Stimulated activated CD8-positive, alpha-beta memory T cell treated with anti-CD3 and anti-CD28 coated beads, Interleukin-12 subunit alpha, Interleukin-12 subunit beta, amount 100 ng/mL, for 24 hours (primary cell): Measurements from ENCODE around the gene CROCC2.
A peak's percentile ranks its signal among the peaks of the same experiment; 100 is the strongest.

Source experiments
- DNase-seq: peaks from one replicate; pipeline ENCODE4 v3.0.0-alpha.2; 2020; ENCODE audit errors: extremely low read depth

Gene CROCC2

DNA sequence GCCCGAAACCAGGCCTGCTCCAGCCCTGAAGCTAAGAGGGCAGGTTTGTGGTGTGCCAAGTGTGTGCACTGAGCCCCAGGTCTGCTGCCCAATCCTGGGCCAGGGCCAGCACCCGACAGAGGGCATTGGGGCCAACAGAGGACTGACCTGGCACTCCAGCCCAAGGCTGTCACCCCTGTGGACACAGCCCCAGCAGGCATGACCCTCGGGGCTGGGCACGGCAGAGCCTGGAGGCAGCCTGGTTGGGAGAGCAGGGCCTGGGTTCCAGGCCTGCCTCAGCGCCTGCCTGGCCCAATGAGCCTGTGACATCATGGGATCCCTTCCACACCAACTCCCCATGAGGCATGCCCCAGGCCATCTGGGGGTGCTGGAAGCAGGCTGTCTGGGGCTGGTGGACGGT is 81.5 kb downstream of the CROCC2 start:
- DNase-seq = no peak

DNA sequence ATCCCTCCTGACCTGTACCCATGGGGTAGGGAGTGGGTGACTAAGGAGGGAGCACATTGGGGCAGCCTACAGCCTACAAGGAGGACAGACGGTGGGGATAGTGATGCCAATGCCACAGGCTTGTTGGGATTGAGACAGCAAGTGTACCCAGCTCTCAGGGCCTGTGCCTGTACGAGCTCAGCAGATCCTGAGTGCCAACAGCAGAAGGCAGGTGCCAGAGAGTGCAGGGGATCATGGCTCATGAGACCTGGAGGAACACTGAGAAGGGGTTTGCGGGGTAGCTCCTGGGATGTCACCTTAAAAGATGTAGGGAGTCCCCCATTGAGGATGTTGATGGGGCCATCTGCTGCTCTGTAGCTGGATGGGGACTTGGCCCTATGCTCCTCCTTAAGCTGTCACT is 82.0 kb downstream of the CROCC2 start:
- DNase-seq = no peak

- DNase-seq = no peak
These were observed 82.6 kb downstream of the CROCC2 start for GRCh38 chr2:240988571-240989271.

GRCh38 chr2:240989451-240990265 is 83.5 kb downstream of the CROCC2 start:
- no peak for DNase-seq

DNA sequence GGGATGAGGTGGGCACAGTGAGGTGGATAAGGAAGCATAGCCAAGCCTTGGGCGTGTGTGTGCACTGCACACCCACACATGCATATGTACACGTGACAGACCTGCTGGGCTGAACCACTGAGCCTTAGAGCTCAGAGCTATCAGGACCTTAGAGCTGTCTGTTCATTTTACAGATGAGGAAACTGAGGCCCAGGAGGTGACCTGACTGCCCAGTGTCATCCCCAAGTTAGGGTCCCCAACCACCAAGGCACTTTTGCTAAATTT is 84.1 kb downstream of the CROCC2 start:
- no peak for DNase-seq

DNA sequence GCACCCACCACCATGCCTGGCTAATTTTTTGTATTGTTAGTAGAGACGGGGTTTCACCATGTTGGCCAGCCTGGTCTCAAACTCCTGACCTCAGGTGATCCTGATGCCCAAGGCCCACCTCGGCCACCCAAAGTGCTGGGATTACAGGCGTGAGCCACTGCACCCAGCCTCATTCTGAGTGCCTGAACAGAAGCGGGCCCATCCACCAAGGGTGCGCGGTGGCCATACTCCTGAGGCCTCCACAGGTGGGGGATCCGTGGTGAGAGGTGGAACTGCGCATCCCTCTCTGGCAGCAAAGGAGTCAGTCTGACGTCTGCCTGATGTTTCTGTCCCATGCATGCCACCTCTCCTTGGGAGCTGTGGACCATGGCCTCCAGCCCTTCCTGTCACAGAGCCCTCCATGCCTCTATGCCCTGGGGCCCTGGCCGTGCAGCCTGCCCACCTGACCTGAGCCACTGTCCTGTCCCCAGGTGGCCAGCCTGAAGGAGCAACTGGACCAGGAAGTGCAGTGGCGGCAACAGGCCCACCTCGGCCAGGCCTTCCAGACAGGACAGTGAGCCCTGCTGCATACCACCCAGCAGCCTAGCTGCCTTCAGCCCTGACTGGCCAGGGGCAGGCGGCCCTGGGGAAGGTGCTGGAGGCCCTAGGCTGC is 84.7 kb downstream of the CROCC2 start:
- DNase-seq = no peak

- no peak for DNase-seq
These were observed 85.5 kb downstream of the CROCC2 start for GRCh38 chr2:240991378-240992263.

GRCh38 chr2:240992572-240993291 is 86.6 kb downstream of the CROCC2 start:
- DNase-seq = no peak

DNA sequence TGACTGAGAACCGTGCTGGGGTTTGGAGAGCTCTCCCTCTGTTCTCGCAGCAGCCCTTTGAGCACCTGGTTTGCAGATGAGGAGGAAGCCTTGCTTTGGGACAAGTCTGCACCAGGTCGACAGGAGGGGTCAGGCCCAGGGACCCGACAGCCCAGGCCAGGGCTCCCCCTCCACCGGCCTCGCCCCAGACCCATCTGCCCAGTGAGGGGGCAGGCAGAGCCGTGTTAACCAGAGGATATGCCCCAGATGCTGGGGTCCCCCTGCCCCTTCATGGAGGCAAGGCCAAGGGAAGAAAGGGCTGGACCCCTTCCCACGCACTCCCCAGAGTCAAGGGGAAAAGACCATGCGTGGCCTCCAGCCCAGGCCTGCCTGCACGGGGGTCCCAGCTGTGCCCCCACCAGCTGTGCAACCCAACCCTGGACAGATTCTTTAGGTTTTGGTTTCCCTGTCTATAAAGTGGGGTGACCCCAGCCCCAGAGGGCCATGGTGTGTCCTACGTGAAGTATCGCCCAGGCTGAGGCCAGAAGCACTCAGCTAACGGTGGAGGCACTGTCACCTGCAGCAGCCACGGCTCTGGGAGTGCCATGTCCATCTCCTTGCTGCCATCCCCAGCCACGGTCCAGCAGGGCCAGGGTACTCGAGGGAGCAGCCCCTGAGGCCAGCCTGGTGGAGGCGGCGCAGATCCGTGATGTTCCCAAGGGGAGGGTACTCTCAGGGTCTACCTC is 87.5 kb downstream of the CROCC2 start:
- DNase-seq = no peak

DNA sequence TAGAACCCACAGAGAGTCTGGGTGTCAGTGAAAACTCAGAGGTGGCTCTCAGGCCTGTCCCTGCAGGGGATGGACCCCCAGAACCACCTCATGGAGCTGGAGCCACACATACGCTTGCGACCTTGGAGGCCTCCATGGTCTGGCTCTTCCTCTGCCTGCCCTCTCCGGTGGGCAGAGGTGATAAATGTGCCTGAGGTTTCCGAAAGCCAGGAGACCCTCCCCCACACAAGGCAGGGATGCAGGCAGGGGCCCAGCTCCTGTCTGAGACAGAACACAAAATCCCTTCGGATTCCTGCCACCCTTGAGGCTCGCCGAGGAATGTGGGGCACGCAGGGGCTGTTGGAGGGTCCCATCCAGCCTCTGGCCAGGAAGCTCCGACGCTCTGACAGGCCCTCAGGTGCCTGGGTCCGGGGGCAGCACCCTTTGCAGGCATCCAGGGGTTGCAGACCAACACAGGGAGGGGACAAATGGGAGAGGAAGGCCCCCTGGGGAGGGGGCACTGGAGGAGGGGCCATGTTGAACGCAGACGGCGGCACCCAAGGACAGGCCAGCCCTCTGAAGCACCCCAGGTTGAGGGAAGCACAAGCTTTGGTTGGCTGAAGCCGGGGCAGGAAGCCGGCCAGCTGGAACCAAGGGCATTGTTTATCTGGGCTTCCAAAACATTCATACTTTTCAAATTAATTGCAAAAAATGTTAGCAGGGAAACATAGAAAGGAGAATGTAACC is 88.2 kb downstream of the CROCC2 start:
- no peak for DNase-seq

DNA sequence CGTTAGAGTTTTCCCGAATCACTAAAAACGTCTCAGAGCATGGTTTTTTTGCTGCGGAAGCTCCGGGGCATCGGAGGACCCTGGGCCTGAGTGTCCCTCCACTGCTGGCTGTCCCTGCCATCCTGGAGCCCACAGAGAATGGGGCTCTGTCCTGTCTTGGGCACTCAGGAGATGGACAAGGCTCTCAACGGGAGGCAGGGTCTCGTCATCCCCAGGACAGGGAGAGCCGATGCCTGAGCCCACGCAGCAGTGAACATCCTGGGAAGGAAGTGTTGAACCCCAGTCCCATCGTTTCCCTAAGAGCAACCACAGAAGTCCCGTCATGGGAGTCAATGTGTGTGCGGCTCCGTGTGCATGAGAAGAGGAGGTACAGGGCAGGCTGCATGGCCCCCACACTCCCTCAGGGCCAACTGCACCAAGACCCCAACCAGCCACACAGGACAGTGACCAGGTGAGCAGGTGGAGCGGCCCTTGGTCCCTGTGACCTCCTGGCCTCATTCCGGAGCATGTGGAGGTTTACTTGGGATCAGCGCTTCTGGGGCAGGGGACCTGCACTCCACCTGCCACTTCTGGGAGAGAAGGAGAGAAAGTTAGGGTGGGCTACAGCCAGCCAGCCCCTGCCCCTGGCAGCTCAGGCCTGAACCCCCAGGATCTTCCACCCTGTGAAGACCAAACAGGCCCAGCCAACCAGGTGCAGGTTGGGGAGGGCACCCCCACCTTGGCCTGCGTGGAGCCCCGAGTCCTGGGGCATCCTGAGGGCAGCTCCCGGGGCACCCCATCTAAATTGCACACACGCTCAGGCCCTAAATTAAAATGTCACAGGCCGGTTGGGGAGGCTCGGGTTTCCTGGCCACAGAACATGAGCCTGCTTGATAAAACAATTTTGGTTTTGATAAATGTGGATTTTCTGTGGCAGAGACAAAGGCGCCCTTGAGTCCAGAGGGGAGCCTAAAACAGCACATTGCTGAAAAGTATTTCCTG is 89.2 kb downstream of the CROCC2 start:
- DNase-seq = no peak

- no peak for DNase-seq
These were observed 90.2 kb downstream of the CROCC2 start for GRCh38 chr2:240996161-240996833.

DNA sequence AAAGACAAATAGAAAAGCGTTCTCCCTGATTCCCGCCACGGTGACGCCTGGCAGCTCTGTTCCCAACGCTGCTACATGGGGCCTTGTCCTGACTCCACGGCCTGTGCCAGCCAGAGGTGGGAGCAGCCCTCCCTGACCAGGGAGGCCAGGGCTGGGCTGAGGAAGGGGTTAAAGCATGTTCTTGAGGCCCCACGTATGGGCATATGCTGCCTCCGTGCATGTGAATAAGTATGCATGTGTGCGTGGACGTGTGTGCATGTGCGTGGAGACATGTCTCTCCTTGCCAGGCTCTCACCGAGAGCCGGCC is 90.7 kb downstream of the CROCC2 start:
- no peak for DNase-seq

GRCh38 chr2:240997141-240997855 is 91.2 kb downstream of the CROCC2 start:
- DNase-seq = no peak

GRCh38 chr2:240997856-240998705 is 91.9 kb downstream of the CROCC2 start, which contains the start of gene SNED1:
Gene SNED1, plus strand, starts transcription at chr2:240998618. Its CDS starts 220 bp downstream, at chr2:240998838.
- peak; percentile 30 for DNase-seq

DNA sequence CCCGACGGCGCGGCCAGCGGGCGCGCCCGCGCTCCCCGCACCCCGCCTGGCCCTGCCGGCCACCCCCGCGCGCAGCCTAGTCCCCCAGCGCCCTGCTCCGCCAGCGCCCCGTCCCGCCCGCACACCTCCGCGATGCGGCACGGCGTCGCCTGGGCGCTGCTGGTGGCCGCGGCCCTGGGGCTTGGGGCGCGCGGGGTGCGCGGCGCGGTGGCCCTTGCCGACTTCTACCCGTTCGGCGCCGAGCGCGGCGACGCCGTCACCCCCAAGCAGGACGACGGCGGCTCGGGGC is 92.5 kb downstream of the CROCC2 start:
- no peak for DNase-seq
